ENCODE data around the gene TMEM115.

The TMEM115 gene

GRCh38 chr3:50327943-50328691 is 31.2 kb downstream of the TMEM115 start, which contains the start of gene TUSC2:
Gene TUSC2 (minus strand): TSS chr3:50328223. CDS start chr3:50328099, 124 bp downstream.
- peak; percentile 96 for DNase-seq

- DNase-seq, result peak; percentile 21
Observed at GRCh38 chr3:50327129-50327528, 32.2 kb downstream of the TMEM115 start.

- no peak for DNase-seq
Observed at GRCh38 chr3:50326182-50326541, 33.2 kb downstream of the TMEM115 start.

DNA sequence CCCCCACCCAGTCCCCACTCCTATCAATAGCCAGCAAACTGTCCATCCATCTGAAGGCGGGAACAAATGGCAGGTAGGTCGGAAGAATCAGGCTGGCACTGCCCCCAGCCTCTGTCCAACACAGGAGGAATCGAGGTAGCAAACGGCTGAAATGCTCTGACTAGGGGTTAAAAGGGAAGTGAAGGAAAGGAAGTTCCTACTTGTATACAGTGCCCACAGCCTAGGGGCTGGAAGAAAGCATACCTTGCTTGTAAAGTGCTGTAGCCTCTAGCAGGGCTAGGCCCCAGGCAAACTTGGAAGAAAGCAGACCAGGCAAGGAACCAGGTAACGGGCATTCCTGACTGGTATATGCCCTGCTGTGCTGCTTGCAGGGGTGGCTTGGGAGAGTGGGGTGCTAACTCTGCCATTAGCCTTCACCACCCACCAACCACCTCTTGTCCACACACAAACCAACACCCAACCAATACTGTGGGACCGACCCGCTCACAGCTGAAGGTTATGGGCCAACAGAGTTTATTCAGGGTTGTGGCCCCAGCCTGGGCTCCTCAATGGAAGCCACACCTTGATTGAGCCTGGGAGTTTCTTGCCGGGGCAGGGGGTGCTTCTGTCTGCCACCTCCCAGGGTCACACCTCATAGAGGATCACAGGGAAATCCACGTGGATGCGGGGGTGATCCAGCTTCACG is 33.7 kb downstream of the TMEM115 start:
- DNase-seq, result peak; percentile 25

GRCh38 chr3:50325113-50325480 is 34.2 kb downstream of the TMEM115 start:
- peak; percentile 20 for DNase-seq

GRCh38 chr3:50324351-50325112 is 34.8 kb downstream of the TMEM115 start:
- DNase-seq, result peak; percentile 71

GRCh38 chr3:50323614-50324199 is 35.6 kb downstream of the TMEM115 start:
- DNase-seq, result peak; percentile 52

GRCh38 chr3:50323092-50323600 is 36.2 kb downstream of the TMEM115 start:
- DNase-seq, result peak; percentile 64

DNA sequence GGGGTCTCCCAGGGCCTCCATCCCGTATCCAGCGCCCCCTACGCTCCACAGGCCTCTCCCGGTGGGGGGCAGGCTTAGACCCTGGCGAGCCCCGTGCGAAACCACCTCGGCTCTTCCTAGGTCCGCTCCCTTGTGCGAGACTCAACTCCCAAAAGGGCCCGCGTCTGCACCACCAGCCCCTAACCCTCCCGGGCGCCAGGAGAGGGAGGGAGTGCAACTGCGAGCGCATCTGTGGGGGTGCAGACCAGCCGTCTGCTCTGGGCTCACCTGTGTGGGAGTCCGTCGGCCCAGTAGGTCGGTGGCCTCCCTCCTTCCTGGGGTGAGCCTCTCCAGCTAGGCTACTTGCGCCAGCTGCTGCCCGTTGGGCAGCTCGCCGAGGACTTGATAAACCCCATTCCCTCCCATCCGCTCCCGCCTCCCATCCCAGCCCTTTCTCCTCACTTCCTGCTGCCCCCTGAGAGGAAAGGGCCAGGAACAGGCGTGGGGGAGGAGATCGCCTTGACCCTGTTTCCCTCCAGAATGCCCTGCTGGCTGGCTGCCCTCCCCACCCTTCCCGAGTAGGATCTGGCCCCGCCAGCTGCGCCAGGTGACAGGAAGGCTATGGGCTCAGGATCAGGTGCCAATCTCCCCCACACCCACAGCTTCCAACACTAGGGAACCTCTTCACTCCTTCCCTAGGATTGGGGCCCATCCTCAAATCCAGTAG is 36.8 kb downstream of the TMEM115 start, which contains the start of gene HYAL2:
Gene HYAL2 (minus strand): TSS at position 360 of the 706 bp plus-strand sequence. CDS start 2,256 bp downstream, outside the sequence.
- DNase-seq, result peak; percentile 64

DNA sequence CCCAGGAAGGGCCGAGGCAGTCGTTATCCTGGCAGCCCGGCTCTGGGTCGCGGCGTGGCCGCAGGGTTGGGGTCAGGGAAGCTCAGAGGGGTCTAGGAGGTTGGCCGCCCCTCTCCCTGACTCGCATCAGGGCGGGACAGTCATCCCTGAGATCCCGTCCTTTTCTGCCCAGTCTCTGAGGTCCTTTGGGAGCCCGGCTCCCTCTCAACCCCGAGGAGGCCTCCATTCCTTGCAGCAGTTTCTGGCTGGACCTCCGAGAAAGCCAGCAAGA is 37.3 kb downstream of the TMEM115 start:
- no peak for DNase-seq

- DNase-seq, result peak; percentile 92
Observed at GRCh38 chr3:50321336-50322114, 37.8 kb downstream of the TMEM115 start.

DNA sequence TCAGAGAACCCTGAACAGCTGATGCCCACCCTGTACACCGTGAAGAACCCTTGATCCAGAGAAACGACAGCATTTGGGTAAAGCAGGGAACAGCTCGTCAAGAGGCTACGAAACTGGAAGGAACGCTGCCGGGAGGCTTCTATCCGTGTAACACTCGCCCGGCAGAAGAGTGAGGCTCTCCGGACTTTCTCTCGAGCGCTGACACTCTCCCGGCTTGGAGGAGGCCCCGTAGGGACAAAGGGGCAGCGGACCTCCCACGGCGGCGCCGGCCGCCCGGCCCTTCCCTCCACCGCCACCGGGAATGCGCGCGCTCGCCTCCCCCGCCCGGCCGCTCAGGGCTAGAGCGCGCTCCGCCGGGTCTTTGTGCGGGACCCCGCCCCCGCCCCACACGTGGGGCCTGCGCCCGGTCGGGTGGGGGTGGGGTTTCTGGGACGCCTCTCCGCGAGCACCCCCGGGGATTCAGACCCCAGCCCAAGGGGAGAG is 38.4 kb downstream of the TMEM115 start:
- DNase-seq, result peak; percentile 87

- DNase-seq, result no peak
Observed at GRCh38 chr3:50319894-50320625, 39.3 kb downstream of the TMEM115 start.

DNA sequence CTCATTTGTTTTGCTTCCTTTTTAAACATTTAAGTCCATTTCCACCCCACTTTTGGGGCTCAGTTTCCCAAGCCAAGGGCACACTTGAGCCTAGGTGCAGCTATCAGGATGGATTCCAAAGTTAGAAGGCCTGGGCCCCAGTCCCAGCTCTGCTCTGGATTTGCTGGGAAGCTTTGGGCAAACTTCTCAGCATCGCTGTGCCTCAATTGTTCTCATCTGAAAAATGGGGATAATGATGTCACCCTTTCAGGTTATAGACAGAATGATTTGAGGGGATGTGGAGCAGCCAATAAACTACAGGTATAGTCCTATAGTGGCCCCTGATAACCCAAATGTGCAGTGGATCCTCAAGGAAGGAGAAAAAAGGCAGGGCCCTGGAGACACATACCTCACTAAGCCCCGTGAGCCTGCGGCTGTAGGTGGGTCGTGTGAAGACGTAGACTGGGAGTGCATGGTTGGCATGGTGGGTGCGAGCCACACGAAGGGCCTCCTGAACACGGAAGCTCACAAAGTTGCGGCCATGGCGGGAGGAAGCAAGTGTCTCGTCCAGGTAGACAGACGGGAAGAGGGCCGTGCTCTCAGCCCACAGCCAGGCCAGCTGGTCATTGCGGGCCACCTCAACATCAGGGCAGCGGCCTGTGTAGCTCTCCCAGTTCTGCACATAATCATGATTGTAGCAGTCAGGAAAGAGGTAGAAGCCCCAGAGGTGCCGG is 40.0 kb downstream of the TMEM115 start:
- no peak for DNase-seq

- DNase-seq, result peak; percentile 35
Observed at GRCh38 chr3:50318615-50319014, 40.7 kb downstream of the TMEM115 start.

GRCh38 chr3:50318163-50318562 is 41.2 kb downstream of the TMEM115 start:
- DNase-seq, result peak; percentile 26

- peak; percentile 38 for DNase-seq
Observed at GRCh38 chr3:50317300-50317699, 42.0 kb downstream of the TMEM115 start.

GRCh38 chr3:50316657-50317242 is 42.6 kb downstream of the TMEM115 start:
- DNase-seq, result peak; percentile 37

- DNase-seq, result peak; percentile 21
Observed at GRCh38 chr3:50314816-50315215, 44.5 kb downstream of the TMEM115 start.

DNA sequence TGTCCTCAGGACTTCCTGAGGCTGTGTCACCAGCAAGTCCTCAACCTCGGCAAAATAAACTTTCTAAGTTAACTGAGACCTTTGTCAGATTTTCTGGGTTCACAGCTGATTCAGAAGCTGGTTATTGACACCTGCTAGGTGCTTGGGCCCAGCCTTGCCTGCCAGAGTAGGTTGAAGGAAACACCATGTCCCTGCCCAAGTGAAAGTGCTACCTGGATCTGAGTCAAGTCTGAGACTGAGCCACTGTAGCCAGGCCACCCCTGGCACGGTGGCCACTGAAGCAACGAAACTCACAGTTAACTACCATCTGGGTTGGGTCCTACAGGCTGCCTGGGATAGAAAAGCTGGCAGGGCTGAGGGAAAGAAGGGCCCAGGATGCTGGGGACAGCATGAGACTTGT is 45.0 kb downstream of the TMEM115 start:
- DNase-seq, result no peak
